Psoas muscle (tissue), 8 donors: ENCODE data around the gene DNPH1. TPM values are rescaled to one million over a fixed set of nuclear protein-coding genes. Genes with fewer than 3 reads are reported as not detected.
A peak's percentile ranks its signal among the peaks of the same experiment; 100 is the strongest.

Experiments
- ATAC-seq, 4 donors: fragments of 200-7000 bp; cut with Tn5 transposase; one replicate each; pipeline ENCODE4 v1.9.1; 2020; ENCODE audit warnings: moderate library complexity in 3 of 4, mild to moderate bottlenecking in 2 of 4
- DNase-seq, 2 donors: peaks; one replicate each; pipeline ENCODE4 v3.0.0-alpha.2; 2020
- H3K27ac ChIP-seq: fragments of 200-600 bp; one replicate; pipeline ENCODE4 v1.8.0; 2022
- H3K27me3 ChIP-seq, 3 donors: fragments of 200-600 bp in 1 of 3; one replicate each; pipeline versions ENCODE4 v1.6.1 to v1.8.0; 2013 to 2022; ENCODE audit warnings: low read length in 2 of 3, mild to moderate bottlenecking in 2 of 3, moderate library complexity in 1 of 3; ENCODE audit not compliant: insufficient read depth in 3 of 3
- H3K36me3 ChIP-seq, 2 donors: fragments of 200-600 bp in 1 of 2; one replicate each; pipeline versions ENCODE4 v1.6.1 to v1.8.0; 2013 to 2022; ENCODE audit warnings: low read depth in 1 of 2, mild to moderate bottlenecking in 1 of 2, moderate library complexity in 1 of 2; ENCODE audit not compliant: insufficient read depth in 1 of 2
- H3K4me1 ChIP-seq: fragments of 200-600 bp; one replicate; pipeline ENCODE4 v1.8.0; 2022
- H3K4me3 ChIP-seq: fragments of 200-600 bp; one replicate; pipeline ENCODE4 v1.8.0; 2022; ENCODE audit warnings: mild to moderate bottlenecking
- H3K9me3 ChIP-seq: fragments of 200-600 bp; one replicate; pipeline ENCODE4 v1.8.0; 2022
- CTCF ChIP-seq: fragments of 200-600 bp; IDR thresholded peaks from one replicate; pipeline ENCODE4 v1.8.0; 2022; ENCODE audit warnings: antibody characterized with exemption
- WGBS, 3 donors: extraction: QIAGEN DNeasy Blood & Tissue Kit; methylation state at CpG; one replicate each; pipeline versions ENCODE4 v1.1.6 to v1.1.7; 2013; 5-methylcytosine and 5-hydroxymethylcytosine counted together
- intact Hi-C, 2 donors: fragments of 100-400 bp; cut with DNase I; formaldehyde crosslinking; loops; one replicate each; pipeline versions ENCODE4 v1.11.0 to v1.14.2; 2022
- polyA plus RNA-seq, 3 donors: library from polyadenylated mRNA; stranded (reverse); fragments of 200-250 nt; gene quantifications; one replicate each; pipeline ENCODE4 v1.2.3, GENCODE V29; 2013
- total RNA-seq, 4 donors: library from RNA; stranded (reverse); fragmentation: NEBNext Ultra II Directional in 2 of 4; extraction: Animal tissue kit (Norgen Biotek cat#: 25700) in 2 of 4; gene quantifications; one replicate each; pipeline versions ENCODE4 v1.2.1 to v1.2.4, GENCODE V29; 2021 to 2023
- donor health status: healthy with polysubstance abuse.
- donor health status: DM: no; HTN: no; CAD: no; lungs with moderate emphysema.
- donor health status: Bipolar disorder and iron deficiency.
- donor health status: healthy.
- donor health status: DM: yes; HTN: yes; CAD: no.
- donor health status: DM: no; HTN: no; CAD: no.
- donor health status: DM: no; HTN: no; CAD: no.
- donor health status: DM: yes; HTN: yes; CAD: no.

The DNPH1 gene
- total and polyA plus RNA-seq, 7 donors, result 20.7 to 83.6 (median 52.5) TPM

GRCh38 chr6:43254138-43254817 is 25.0 kb upstream of the DNPH1 start:
- no peaks in the 10 kb centered on the region for H3K4me1 ChIP-seq
- no peaks in the 10 kb centered on the region for H3K9me3 ChIP-seq
- no peak for TF ChIP-seq CTCF
- 80 to 91% (median 82%) methylated on average over 15 of the region's 15 CpGs for WGBS, 3 donors
- H3K27me3 ChIP-seq, result peaks cover 0 to 18% (median 4%) of the 10 kb centered on the region in 3 donors
- H3K27ac ChIP-seq, result no peak overlapping the region
- intact Hi-C loops, result no loop called here
- DNase-seq (no peak), ATAC-seq (no peak)
- no peaks in the 10 kb centered on the region for H3K36me3 ChIP-seq
- no peak overlapping the region for H3K4me3 ChIP-seq

GRCh38 chr6:43253401-43253800 is 24.1 kb upstream of the DNPH1 start:
- WGBS, 3 donors, result 87 to 94% (median 89%) methylated on average over 9 to 11 of the region's 11 CpGs
- Histone ChIP-seq H3K4me1 (no peaks in the 10 kb centered on the region), H3K36me3 (no peaks in the 10 kb centered on the region), H3K27me3 (peaks cover 0 to 18% (median 4%) of the 10 kb centered on the region in 3 donors), H3K4me3 (no peak overlapping the region), H3K9me3 (no peaks in the 10 kb centered on the region), H3K27ac (no peak overlapping the region)
- no peak for TF ChIP-seq CTCF
- DNase-seq, result peak in 1 of 2 donors; percentile 41
- intact Hi-C loops, result no loop called here
- ATAC-seq, result no peak

GRCh38 chr6:43250992-43251373 is 21.7 kb upstream of the DNPH1 start:
- WGBS, 3 donors, result 14 to 16% (median 16%) methylated on average over 8 of the region's 8 CpGs
- Histone ChIP-seq H3K27me3 (peaks cover 0 to 18% (median 4%) of the 10 kb centered on the region in 3 donors), H3K27ac (no peak overlapping the region), H3K4me3 (no peak overlapping the region), H3K4me1 (no peaks in the 10 kb centered on the region), H3K36me3 (no peaks in the 10 kb centered on the region), H3K9me3 (no peaks in the 10 kb centered on the region)
- ATAC-seq, result no peak
- no peak for DNase-seq
- no peak for TF ChIP-seq CTCF
- intact Hi-C loops, result no loop called here

GRCh38 chr6:43248791-43249190 is 19.5 kb upstream of the DNPH1 start:
- TF ChIP-seq CTCF, result no peak
- no peaks in the 10 kb centered on the region for H3K36me3 ChIP-seq
- peaks cover 0 to 35% (median 13%) of the 10 kb centered on the region in 3 donors for H3K27me3 ChIP-seq
- H3K4me1 ChIP-seq, result no peaks in the 10 kb centered on the region
- no peak for DNase-seq
- H3K27ac ChIP-seq, result no peak overlapping the region
- no peak overlapping the region for H3K4me3 ChIP-seq
- ATAC-seq, result no peak
- intact Hi-C loops, result no loop called here
- no peaks in the 10 kb centered on the region for H3K9me3 ChIP-seq

GRCh38 chr6:43248101-43248500 is 18.8 kb upstream of the DNPH1 start:
- intact Hi-C loops, result no loop called here
- no peak for ATAC-seq
- Histone ChIP-seq H3K27ac (no peak overlapping the region), H3K36me3 (no peaks in the 10 kb centered on the region), H3K4me1 (no peaks in the 10 kb centered on the region), H3K9me3 (no peaks in the 10 kb centered on the region), H3K27me3 (peaks cover 0 to 40% (median 16%) of the 10 kb centered on the region in 3 donors), H3K4me3 (peak overlapping the region; percentile 63)
- 73 to 78% (median 73%) methylated on average over 3 of the region's 3 CpGs for WGBS, 3 donors
- no peak for TF ChIP-seq CTCF
- DNase-seq, result peak in 1 of 2 donors; percentile 27
